ENCODE measurements around the gene PSENEN.

PSENEN gene

DNA sequence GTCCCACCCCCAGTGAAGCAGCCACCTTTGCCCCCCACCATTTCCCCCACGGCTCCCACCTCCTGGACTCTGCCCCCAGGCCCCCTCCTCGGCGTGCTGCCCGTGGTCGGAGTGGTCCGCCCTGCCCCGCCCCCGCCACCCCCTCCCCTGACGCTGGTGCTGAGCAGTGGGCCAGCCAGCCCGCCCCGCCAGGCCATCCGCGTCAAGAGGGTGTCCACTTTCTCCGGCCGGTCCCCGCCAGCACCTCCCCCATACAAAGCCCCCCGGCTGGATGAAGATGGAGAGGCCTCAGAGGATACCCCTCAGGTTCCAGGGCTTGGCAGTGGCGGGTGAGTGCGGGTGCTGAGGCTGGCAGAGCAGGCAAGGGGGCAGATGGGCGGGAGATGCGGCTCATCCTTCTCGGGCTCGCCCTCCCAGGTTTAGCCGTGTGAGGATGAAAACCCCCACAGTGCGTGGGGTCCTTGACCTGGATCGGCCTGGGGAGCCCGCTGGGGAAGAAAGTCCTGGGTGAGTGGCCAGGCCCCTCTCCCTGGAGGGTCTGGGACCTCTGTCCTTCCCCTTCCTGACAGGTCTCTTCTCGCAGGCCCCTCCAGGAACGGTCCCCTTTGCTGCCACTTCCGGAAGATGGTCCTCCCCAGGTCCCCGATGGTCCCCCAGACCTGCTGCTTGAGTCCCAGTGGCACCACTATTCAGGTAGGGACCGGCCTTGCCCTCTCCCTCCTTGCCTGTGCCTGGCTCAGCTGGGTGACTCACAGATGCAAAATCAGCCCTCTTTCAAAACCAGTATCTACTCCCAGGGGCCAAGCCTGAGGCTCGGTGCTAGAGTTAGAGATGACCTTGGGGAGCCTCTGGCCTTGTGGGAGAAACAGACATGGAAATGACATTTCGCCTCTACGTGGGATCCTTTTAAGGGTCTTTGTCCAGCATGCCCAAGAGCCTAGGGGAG, 12.0 kb upstream of the PSENEN start:
- in situ Hi-C loops (cut with HindIII; ENCODE audit: low sequenced_read_pairs), result no loop called here

DNA sequence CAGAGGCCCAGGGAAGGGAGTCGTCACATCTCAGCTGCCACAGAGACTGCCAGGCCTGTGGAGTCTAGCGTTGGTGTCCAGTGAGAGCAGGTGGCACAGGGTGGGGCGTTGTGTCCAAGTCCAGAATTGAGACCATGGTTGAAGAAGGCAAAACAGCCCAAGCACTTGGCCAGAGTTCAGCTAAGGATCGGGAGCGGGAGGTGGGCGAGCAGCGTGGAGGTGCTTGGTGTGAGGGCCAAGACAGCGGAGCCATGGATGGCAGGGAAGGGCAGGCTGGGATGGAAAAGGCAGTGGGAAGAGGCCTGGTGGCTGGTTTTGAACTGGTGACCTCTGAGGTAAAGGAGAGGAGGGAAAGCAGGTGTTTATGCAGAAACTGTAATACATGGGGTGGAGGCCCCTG, 11.2 kb upstream of the PSENEN start:
- in situ Hi-C loops (cut with HindIII; ENCODE audit: low sequenced_read_pairs), result no loop called here

DNA sequence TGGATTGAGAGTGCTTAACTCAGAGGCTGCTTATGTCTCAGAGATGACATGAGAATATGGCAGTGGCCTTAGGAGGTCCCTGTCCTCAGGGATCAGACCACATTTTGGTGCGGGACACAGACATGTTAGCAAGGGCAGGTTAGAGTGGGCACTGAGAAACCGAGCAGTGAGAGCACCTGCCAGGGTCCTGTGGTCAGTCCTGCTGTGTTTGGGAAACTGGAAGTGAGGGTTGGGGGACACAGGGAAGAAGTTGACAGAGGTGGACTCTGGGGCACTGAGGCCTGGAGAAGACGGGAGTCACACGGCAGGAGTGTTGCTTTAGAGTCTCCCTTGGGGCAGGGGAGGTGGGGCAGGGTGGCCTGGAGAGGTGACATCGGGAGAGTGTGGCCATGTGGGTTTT, 10.6 kb upstream of the PSENEN start:
- in situ Hi-C loops (cut with HindIII; ENCODE audit: low sequenced_read_pairs), result no loop called here

DNA sequence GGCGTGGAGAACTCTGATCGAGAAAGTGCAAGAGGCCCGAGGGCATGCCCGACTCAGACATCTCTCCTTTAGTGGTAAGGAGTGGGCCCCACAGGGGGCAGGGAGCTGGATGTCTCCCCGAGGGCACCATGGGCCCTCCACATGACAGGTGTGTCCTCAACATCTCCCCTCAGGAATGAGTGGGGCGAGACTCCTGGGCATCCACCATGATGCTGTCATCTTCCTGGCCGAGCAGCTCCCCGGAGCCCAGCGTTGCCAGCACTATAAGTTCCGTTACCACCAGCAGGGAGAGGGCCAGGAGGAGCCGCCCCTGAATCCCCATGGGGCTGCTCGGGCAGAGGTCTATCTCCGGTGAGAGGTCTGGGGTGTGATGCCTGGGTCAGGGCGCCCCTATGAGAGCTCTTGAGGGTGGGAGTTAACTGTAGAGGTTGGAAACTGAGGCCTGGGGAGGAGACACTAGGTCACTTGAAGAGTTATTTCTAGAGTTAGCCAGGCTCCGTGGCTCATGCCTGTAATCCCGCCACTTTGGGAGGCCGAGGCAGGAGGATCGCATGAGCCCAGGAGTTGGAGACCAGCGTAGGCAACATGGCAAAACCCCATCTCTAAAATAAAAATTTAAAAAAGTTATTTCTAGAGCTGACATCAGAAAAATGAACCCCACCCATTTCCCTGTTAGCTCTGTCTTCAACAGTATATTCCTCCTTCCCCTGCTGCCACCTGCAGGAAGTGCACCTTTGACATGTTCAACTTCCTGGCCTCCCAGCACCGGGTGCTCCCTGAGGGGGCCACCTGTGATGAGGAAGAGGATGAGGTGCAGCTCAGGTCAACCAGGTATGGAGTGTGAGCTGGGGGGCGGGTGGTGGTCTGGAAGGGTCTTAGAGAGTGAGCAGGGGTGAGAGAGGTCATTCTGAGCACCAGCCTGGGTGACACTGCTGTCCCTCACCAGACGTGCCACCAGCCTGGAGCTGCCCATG, 8.3 kb upstream of the PSENEN start:
- in situ Hi-C loops (cut with HindIII; ENCODE audit: low sequenced_read_pairs), result no loop called here

DNA sequence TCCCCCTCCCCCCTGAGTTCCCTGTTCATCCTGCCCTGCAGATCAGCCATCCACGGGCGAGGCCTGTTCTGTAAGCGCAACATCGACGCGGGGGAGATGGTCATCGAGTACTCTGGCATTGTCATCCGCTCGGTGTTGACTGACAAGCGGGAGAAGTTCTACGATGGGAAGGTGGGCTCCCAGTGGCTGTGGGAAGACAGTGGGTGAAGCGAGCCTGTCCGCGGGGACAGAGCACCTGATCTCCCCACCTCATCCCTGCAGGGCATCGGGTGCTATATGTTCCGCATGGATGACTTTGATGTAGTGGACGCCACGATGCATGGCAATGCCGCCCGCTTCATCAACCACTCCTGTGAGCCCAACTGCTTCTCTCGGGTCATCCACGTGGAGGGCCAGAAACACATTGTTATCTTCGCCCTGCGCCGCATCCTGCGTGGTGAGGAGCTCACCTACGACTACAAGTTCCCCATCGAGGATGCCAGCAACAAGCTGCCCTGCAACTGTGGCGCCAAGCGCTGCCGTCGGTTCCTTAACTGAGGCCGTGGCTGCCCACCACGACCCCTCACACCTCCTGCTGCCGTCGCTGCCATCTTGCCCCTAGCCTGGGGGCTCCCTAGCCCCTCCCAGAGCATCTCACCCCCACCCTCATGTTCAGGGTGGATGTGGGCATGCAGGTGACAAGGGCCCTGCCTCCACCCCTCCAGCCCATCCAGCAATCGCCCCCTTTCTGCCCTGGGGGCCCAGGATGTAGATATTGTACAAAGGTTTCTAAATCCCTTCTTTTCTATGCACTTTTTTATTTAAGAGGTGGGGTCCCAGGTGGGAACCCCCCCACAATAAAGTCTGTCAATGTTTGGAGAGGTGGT, 7.2 kb upstream of the PSENEN start:
- in situ Hi-C loops (cut with HindIII; ENCODE audit: low sequenced_read_pairs), result no loop called here

DNA sequence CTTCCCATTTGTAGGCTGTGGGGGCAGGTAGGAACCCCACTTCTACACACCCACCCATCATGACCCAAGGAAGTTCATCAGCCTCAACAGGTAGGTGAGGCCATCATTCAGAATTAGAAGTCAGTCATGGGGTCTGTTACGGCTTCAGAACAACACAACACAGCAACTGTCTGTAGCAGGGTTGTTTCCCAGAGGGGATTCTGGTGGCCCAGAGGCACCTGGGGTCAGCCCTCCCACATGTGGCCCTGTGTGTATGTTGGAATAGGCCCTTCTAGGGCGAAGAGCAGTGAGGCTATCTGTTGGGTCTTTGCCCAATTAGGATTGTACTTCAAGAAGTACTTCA, 6.6 kb upstream of the PSENEN start:
- in situ Hi-C loops (cut with HindIII; ENCODE audit: low sequenced_read_pairs), result no loop called here

DNA sequence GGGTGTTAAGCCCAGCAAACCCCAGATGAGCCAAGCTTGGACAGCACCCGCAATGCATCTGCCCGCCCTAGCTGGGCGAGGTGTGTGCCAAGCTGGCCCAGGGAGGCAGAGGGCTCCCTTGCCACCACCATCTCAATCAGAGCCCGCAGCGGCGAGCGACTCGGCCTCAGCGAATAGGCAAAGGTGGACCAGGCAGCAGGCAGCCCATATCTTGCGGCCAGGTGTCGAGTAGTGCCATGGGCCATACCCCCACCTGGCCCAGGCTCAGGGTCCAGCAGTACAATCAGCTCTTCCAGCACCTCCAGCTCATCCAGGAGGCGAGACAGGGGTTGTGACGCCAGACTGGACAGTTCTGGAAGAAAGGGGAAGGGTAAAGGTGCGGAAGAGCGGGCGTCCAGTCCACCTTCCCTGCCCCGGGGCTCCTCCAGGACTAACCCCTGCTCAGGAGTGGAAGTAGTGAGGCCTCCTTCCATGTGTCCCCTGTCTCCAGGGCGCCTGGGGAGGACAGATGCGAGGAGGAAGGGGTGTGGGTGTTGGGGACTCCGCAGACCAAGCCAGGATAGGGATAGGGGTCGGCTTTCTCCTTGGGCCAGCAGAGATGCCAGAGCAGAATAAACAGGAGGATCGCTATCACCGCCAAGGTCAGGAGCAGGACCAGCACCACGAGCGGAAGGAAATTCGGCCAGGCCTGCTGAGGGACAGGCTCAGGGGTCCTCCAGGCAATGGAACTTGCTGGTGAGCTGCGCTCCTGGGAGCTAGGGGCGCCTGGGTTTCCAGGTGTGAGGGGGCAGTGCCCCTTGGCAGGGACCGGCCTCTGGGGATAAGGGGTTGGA, 6.0 kb upstream of the PSENEN start:
- in situ Hi-C loops (cut with HindIII; ENCODE audit: low sequenced_read_pairs), result no loop called here

DNA sequence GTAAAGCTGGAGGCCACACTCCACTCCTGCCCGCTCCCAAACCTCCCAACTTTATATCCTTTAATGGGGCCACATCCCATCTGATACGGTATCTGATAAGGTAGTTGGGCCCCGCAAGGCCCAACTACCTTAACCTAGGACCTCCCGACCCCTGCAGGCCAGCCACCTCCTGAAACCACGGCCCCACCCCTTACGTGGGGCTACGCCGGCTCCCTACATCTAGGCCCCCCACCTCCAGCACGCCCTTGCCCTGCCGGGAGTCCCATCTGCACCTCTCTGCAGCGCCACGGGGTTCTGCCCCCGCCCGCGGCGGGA, 5.4 kb upstream of the PSENEN start:
- in situ Hi-C loops (cut with HindIII; ENCODE audit: low sequenced_read_pairs), result no loop called here

DNA sequence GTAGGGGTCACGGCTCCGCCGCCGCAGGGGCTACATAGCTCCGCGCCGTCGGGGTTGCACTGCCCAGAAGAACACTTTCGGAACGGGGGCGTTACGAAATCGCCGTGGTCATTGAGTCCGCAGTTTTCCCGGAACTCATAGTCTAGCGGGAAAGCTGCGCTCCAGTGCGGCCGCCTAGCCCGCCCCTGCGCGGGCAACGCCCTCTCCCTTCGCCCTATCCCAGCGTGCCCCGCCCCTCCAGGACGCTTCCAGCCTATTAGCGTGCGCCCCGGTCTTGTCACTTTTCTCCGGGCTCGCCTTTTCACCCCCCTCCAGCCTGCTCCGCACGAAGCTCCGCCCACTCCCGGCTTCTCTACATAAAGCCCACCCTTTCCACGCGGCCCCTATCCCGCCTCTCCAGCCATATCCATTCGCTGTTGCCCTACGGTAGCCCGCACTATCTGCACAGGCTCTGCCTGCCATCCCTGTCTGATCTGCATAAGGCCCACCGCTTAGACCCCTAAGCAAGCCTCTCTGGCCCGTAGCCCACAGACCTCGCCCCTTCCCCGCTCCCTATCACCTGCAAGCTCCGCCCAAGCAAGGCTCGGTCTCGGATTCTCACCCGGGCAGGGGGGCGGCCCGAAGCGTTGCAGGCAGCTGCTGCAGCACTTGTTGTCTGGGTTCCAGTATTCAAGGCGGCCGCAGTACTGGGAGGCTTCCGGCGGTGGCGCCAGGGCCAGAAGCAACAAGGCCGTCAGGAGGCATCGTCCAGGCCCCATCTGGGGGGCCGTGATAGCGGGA, 4.8 kb upstream of the PSENEN start:
- in situ Hi-C loops (cut with HindIII; ENCODE audit: low sequenced_read_pairs), result no loop called here

DNA sequence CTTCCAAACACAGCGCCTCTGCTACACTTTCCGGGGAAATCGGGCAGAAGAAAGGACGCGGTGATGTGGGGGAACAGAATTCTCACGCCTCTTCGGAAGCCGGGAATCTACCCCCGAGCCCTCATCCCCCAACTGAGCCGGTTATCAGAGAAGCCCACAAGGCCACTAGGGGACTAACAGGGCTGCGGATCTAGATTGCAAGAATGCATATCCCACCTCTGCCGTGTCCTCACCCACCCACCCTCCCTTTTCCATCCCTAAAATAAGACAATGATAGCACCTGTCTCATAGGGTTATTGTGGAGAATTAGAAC, 4.3 kb upstream of the PSENEN start:
- in situ Hi-C loops (cut with HindIII; ENCODE audit: low sequenced_read_pairs), result no loop called here

DNA sequence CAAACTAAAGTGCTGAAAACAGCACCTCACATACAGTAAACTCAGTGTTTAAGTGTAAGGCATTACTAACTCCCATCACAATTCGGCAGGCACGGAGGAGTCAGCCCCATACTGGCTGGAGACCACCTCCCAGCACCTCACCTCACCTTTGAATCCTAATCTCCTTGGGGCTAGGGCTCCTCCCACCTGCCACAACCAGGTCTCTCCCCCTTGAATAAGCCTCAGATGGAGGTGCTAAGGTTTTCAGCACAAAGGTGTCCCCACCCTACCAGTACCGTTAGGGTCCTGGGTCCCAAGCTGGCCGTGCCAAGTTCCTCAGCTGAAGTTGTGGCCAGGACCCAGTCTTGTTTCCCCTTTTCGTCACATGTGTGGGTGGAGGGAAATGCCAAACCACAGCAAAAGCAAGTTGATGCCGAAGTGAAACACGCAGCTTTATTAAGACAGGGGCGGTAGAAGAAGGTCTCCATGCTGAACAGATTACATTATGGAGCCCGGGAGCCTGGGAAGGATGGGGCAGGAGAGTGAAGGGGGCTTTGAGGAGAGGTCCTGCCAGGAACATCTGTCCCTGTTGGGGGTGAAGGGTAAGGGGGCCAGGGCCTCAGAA, 3.2 kb upstream of the PSENEN start, which contains the start of gene IGFLR1:
IGFLR1 (minus strand) TSS at position 332 of the 604 bp plus-strand sequence. CDS start 1,272 bp downstream, outside the sequence.
- in situ Hi-C loops (cut with HindIII; ENCODE audit: low sequenced_read_pairs), result no loop called here

DNA sequence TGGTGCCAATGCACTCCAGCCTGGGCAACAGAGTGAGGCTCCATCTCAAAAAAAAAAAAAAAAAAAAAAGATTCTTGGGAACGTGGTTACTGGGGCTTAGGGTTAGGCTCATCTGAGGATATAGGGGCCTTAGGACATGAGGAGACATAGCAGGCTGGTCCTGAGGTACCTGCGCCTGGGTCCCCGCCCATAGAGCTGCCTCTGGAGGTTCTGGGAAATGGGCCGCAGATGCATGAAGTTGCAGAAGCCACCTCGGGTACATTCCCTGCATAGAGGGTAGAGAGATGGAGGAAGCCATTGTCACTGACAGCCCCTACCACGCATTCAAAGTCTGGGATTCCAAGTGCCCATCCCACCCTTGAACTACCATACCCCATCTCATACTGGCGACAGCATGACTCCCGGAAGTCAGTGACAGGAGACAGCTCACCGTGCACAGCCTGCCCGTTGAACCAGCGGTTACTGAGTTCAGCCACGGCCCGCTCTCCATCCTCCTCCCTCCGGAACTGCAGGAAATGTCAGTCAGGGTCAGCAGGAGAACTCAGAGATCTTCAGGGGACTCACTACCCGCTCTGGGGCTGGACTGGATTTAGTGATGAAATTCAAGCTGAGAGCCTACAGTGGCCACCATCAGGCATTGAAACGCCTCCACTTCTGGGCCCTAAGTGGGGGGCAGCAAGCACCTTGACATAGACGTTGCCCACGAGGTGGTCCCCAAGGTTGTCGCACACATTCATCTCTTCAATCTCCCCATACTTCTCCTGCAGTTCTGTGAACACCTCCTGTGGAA, 1.6 kb upstream of the PSENEN start:
- in situ Hi-C loops (cut with HindIII; ENCODE audit: low sequenced_read_pairs), result no loop called here

DNA sequence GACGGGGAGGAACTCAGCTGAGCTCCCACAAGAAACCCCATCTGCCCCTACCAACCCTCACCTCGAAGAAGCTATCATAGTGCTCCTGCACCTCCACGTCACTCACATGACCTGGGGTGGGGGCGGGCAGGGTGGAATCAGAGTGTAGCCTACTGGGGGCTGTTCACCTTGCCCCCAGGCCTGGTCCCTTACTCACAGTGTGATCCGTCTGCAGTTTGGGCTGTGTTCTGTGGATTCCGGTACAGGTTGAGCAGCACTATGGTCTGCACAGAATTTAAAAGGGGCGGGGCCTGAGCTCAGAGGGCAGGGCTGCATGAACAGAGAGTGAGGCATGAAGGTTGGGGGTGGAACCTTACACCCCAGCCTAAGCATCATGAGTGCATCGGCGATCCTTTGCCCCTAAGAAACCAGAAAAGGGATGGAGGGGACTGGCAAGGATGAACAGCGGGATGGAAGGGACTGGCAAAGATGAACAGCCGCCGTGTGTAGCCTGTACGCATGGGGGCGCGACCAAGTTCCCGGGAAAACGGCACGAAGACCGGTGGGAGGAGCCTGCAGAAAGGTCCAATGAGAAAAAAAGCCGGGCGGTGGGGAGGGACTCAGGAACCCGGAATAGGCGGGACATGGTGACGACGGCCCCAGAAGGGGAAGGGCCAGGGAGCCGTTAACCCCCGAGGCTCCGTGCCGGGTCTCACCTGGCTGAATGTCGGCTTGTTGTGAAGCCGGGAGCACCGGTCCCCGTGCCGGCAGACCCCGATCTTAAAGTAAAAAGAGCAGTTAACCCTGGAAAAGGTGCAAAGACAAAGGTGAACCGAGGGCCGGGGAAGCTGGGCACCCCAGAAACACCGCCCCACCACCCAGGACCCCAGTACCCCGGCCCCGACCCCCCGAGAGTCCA, 772 bp upstream of the PSENEN start:
- in situ Hi-C loops (cut with HindIII; ENCODE audit: low sequenced_read_pairs), result no loop called here

DNA sequence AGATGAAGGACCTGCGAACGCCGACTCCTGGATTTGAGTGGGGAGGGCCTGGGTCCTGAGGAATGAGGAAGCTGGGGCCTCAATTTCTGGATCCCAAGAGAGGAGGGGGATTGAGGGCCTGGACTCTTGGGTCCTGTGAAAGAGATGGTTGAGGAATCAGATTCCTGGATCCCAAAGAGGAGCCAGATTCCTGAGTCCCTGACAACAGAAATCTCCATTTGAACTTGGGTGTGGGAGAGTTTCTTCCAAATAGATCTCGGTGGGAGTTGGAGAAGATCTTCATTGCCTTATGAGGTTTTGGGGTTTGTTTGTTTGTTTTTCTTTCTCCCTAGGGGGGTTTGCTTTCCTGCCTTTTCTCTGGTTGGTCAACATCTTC, 624 bp downstream of the PSENEN start:
- in situ Hi-C loops (cut with HindIII; ENCODE audit: low sequenced_read_pairs), result no loop called here

DNA sequence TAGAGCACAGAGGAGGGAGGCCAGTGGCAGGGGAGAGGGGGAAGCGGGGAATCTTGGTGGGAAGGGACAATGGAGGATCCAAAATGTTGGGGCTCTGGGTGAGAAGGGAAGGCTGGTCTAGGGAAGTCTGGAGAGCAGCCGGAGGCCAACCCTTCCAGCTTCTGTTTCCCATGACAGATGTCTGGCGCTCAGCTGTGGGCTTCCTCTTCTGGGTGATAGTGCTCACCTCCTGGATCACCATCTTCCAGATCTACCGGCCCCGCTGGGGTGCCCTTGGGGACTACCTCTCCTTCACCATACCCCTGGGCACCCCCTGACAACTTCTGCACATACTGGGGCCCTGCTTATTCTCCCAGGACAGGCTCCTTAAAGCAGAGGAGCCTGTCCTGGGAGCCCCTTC, 1.1 kb downstream of the PSENEN start:
- in situ Hi-C loops (cut with HindIII; ENCODE audit: low sequenced_read_pairs), result no loop called here

DNA sequence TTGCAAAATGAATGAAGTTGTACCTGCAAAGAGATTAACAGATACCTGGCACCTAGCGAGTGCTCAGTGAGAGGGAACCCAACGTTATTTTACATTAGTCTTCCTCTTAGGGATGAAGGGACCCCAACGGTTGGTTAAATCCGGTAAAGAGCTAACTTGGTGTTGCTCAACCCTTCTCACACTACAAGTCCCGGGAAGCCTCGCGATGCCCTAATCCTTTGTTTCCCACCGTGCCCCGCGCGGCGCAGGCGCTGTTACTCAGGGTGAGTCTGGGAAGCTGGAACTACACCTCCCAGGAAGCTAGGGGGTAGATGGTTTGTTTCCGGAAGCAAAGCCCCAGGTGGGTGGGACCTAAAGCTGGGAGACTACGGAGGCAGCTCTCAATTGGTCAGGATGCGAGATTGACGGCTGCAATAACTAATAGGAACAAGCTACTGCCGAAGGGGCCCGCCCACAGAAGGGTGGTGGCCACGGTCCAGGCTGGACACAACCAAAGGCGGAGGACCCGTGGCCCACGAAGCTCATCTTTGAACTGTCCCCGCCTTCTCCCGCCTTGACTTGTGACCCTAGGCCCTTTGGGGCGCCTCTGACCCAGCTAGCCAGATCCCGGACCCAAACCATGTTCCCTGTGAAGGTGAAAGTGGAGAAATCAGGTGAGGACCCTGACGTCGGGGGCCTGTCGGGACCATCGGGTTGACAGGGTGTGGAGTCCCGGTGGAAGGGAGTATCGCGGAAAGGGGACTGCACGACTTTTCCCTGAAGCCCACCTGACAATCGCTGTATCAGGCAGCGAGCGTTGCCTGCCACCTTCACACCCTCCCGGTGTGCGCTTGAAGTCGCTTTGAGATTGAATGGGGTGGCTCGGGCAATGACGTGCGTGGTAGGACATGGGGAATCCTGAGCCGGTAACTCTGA, 2.9 kb downstream of the PSENEN start, which contains the start of gene LIN37:
LIN37 (plus strand) TSS at position 471 of the 915 bp plus-strand sequence; CDS start at position 620, 149 bp downstream.
- in situ Hi-C loops (cut with HindIII; ENCODE audit: low sequenced_read_pairs), result no loop called here
